ENCODE results near the gene SYT17. TPM values are rescaled to one million over a fixed set of nuclear protein-coding genes. Genes with fewer than 3 reads are reported as not detected.

SYT17 gene
- polyA plus RNA-seq, 2 of the 4 experiments (the other 2 are of a cell fraction): 9.8 to 18.7 TPM

- TF ChIP-seq USF2 (IDR thresholded peaks at IDR 0.05) (peak; percentile 84), RCOR1 (IDR thresholded peaks at IDR 0.05; ENCODE audit: low read depth, low read length) (no peak), ESRRA (IDR thresholded peaks at IDR 0.05; ENCODE audit: borderline replicate concordance, low read length) (no peak)
Measured at GRCh38 chr16:19153876-19154275, 14.2 kb upstream of the SYT17 start (continued).

GRCh38 chr16:19162085-19162484 is 6.0 kb upstream of the SYT17 start:
- DNase-seq (ENCODE audit: low read depth in 1 of 2, low spot score in 1 of 2): peak in 1 of 2 experiments; percentile 16
- 0 out of 6 replicates have a peak, but pooled peaks of 1 of the 2 experiments have one; percentile 41 for ATAC-seq
- Histone ChIP-seq H3K4me1 (peaks cover 17% of the 10 kb centered on the region), H3K9me3 (peaks cover 7% of the 10 kb centered on the region; the same call in 1 of the 3 replicates), H3K4me3 (no peak overlapping the region), H3K27ac (no peak overlapping the region), H3K4me2 (no peak overlapping the region)
- no peak for FAIRE-seq
- TF ChIP-seq HDAC2 (IDR thresholded peaks at IDR 0.05) (no peak), FOXS1 (CRISPR knock-in tag; IDR thresholded peaks at IDR 0.05) (no peak), CBX8 (IDR thresholded peaks at IDR 0.05) (no peak), CHD4 (IDR thresholded peaks at IDR 0.05; ENCODE audit: borderline replicate concordance) (no peak), FOSB (CRISPR knock-in tag; IDR thresholded peaks at IDR 0.05) (no peak), CHD2 (IDR thresholded peaks at IDR 0.05; ENCODE audit: low read length, partially characterized antibody) (no peak), POLR2AphosphoS2 (conservative IDR thresholded peaks at IDR 0.05; ENCODE audit: low read length) (no peak)
- ChIA-PET CTCF (interaction anchor here (0.8 to 2.8 kb wide), 6 partner anchors 10 to 343 kb away, joined by 3 to 13 read pairs (median 4); no protein-coding TSS in a partner anchor), POLR2A (no interaction called here)
- 61% methylated on average over 4 of the region's 4 CpGs for WGBS (ENCODE audit: missing lambda C conversion rate)

- FAIRE-seq (no peak), ATAC-seq (no peak), DNase-seq (ENCODE audit: low read depth in 1 of 2, low spot score in 1 of 2) (no peak)
- H3K4me1 ChIP-seq: peaks cover 21% of the 10 kb centered on the region
- WGBS (ENCODE audit: missing lambda C conversion rate): 86% methylated on average over 1 of the region's 1 CpG
- H3K4me2 ChIP-seq: no peak overlapping the region
- ChIA-PET CTCF (interaction anchor here (0.8 to 4.1 kb wide), 4 partner anchors 9 to 340 kb away, joined by 3 to 23 read pairs (median 4); no protein-coding TSS in a partner anchor), POLR2A (no interaction called here)
- H3K4me3 ChIP-seq: no peak overlapping the region
- TF ChIP-seq CHD4 (IDR thresholded peaks at IDR 0.05; ENCODE audit: borderline replicate concordance) (no peak), HDAC2 (IDR thresholded peaks at IDR 0.05) (no peak), KDM1A (IDR thresholded peaks at IDR 0.05; ENCODE audit: low read depth) (no peak), ZNF302 (CRISPR knock-in tag; IDR thresholded peaks at IDR 0.05) (no peak), FOSL2 (IDR thresholded peaks at IDR 0.05) (no peak), FOSL2 (CRISPR knock-in tag; IDR thresholded peaks at IDR 0.05) (no peak), PBX3 (IDR thresholded peaks at IDR 0.05) (no peak), CBX8 (IDR thresholded peaks at IDR 0.05) (no peak), HEYL (CRISPR knock-in tag; IDR thresholded peaks at IDR 0.05) (no peak), TP53 (CRISPR knock-in tag; IDR thresholded peaks at IDR 0.05) (no peak), ZFP36 (IDR thresholded peaks at IDR 0.05; ENCODE audit: borderline replicate concordance, partially characterized antibody) (no peak), RFX5 (IDR thresholded peaks at IDR 0.05) (no peak)
- TF ChIP-seq, protein P1, sequence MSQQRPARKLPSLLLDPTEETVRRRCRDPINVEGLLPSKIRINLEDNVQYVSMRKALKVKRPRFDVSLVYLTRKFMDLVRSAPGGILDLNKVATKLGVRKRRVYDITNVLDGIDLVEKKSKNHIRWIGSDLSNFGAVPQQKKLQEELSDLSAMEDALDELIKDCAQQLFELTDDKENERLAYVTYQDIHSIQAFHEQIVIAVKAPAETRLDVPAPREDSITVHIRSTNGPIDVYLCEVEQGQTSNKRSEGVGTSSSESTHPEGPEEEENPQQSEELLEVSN (IDR thresholded peaks at IDR 0.05; ENCODE audit: borderline replicate concordance, low read depth): no peak
- H3K27ac ChIP-seq: no peak overlapping the region
- peaks cover 7% of the 10 kb centered on the region; the same call in 1 of the 3 replicates for H3K9me3 ChIP-seq
Measured at GRCh38 chr16:19163215-19163614, 4.8 kb upstream of the SYT17 start.

DNA sequence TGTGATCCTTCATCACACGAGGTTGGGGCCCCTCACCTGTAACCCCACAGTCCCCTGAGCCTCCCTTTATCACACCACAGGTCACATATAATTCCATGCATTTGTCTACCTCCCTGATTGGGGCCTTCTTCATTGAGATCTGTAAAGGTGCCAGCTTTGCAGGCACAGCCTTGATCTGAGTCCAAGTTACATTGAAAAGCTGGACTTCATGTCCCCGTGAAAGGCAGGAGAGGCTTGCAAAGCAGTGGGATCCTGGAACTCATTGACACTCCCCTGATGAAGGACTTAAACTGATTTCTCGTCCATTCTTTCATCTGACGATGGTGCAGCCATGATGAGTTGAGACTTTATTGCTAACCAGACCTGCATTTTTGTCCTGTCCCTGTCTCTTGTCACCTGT is 3.8 kb upstream of the SYT17 start:
- 73% methylated on average over 4 of the region's 4 CpGs for WGBS (ENCODE audit: missing lambda C conversion rate)
- ATAC-seq: no peak
- TF ChIP-seq NR3C1 (IDR thresholded peaks at IDR 0.05) (no peak), HEYL (CRISPR knock-in tag; IDR thresholded peaks at IDR 0.05) (0 out of 2 replicates have a peak, but pooled peaks have one; percentile 50)
- no peak overlapping the region for H3K4me2 ChIP-seq
- no peak overlapping the region for H3K4me3 ChIP-seq
- no peak overlapping the region for H3K27ac ChIP-seq
- H3K9me3 ChIP-seq: peaks cover 7% of the 10 kb centered on the region; the same call in 1 of the 3 replicates
- POLR2A ChIA-PET: no interaction called here
- peaks cover 25% of the 10 kb centered on the region for H3K4me1 ChIP-seq
- CTCF ChIA-PET: interaction anchor here (0.7 to 4.1 kb wide), 7 partner anchors 8 to 339 kb away, joined by 3 to 23 read pairs (median 5); no protein-coding TSS in a partner anchor
- no peak for DNase-seq (ENCODE audit: low read depth in 1 of 2, low spot score in 1 of 2)
- no peak for FAIRE-seq

Measured in A549 (cell line).